IPS DF 4.7 (cell line): ENCODE results near the gene ADGRB2.

Experiments used
- DNase-seq: peaks from one replicate; pipeline ENCODE4 v3.0.0-alpha.2; 2013; ENCODE audit warnings: low spot score; ENCODE audit errors: extremely low read depth

ADGRB2 gene

GRCh38 chr1:31764312-31765040 is at the start of gene ADGRB2:
Gene ADGRB2, minus strand, starts transcription at chr1:31764340. Its CDS starts 7,119 bp downstream, at chr1:31757221.
- DNase-seq = no peak

GRCh38 chr1:31812158-31812829 is 48.2 kb upstream of the ADGRB2 start:
- no peak for DNase-seq

GRCh38 chr1:31811605-31812004 is 47.5 kb upstream of the ADGRB2 start:
- DNase-seq = no peak

- no peak for DNase-seq
These were observed 45.6 kb upstream of the ADGRB2 start for GRCh38 chr1:31809698-31810097.

- no peak for DNase-seq
These were observed 43.3 kb upstream of the ADGRB2 start for GRCh38 chr1:31807273-31808048.

- no peak for DNase-seq
These were observed 41.2 kb upstream of the ADGRB2 start for GRCh38 chr1:31805318-31805717.

- DNase-seq = no peak
These were observed 40.0 kb upstream of the ADGRB2 start for GRCh38 chr1:31804098-31804497.

GRCh38 chr1:31803610-31804009 is 39.5 kb upstream of the ADGRB2 start:
- no peak for DNase-seq

- no peak for DNase-seq
These were observed 38.3 kb upstream of the ADGRB2 start for GRCh38 chr1:31802190-31803150.

- no peak for DNase-seq
These were observed 37.3 kb upstream of the ADGRB2 start for GRCh38 chr1:31801458-31801857.

- DNase-seq = no peak
These were observed 36.5 kb upstream of the ADGRB2 start for GRCh38 chr1:31800674-31800967.

GRCh38 chr1:31799895-31800673 is 35.9 kb upstream of the ADGRB2 start:
- no peak for DNase-seq

- no peak for DNase-seq
These were observed 35.2 kb upstream of the ADGRB2 start for GRCh38 chr1:31799196-31799894.

GRCh38 chr1:31798433-31799195 is 34.5 kb upstream of the ADGRB2 start:
- no peak for DNase-seq

GRCh38 chr1:31798086-31798432 is 33.9 kb upstream of the ADGRB2 start:
- no peak for DNase-seq

GRCh38 chr1:31797216-31797615 is 33.1 kb upstream of the ADGRB2 start:
- no peak for DNase-seq

- no peak for DNase-seq
These were observed 32.6 kb upstream of the ADGRB2 start for GRCh38 chr1:31796707-31797106.

- DNase-seq = no peak
These were observed 31.9 kb upstream of the ADGRB2 start for GRCh38 chr1:31795801-31796621.
